Parathyroid adenoma (tissue), 2 donors: ENCODE data around the gene CACNB1.

Experiments used
- H2AFZ ChIP-seq: fragments of 300-600 bp; sonication (generic); one replicate; pipeline ENCODE4 v1.7.0; 2017; ENCODE audit warnings: antibody characterized with exemption, mild to moderate bottlenecking
- H3K27ac ChIP-seq: fragments of 300-600 bp; sonication (generic); one replicate; pipeline ENCODE4 v1.7.0; 2017
- H3K27me3 ChIP-seq: fragments of 300-600 bp; sonication (generic); one replicate; pipeline ENCODE4 v1.7.0; 2017; ENCODE audit warnings: low read length; ENCODE audit not compliant: control insufficient read depth, insufficient read depth
- H3K36me3 ChIP-seq: fragments of 300-600 bp; sonication (generic); one replicate; pipeline ENCODE4 v1.7.0; 2017; ENCODE audit warnings: low read length; ENCODE audit not compliant: control insufficient read depth, insufficient read depth
- H3K4me1 ChIP-seq: fragments of 300-600 bp; sonication (generic); one replicate; pipeline ENCODE4 v1.7.0; 2017; ENCODE audit warnings: control low read depth
- H3K4me2 ChIP-seq: fragments of 300-600 bp; sonication (generic); one replicate; pipeline ENCODE4 v1.7.0; 2017; ENCODE audit warnings: low read length
- H3K4me3 ChIP-seq: fragments of 300-600 bp; sonication (generic); one replicate; pipeline ENCODE4 v1.7.0; 2017; ENCODE audit warnings: low read depth, low read length
- H3K79me2 ChIP-seq: fragments of 300-600 bp; sonication (generic); one replicate; pipeline ENCODE4 v1.7.0; 2017; ENCODE audit warnings: control low read depth
- H3K9ac ChIP-seq: fragments of 300-600 bp; sonication (generic); one replicate; pipeline ENCODE4 v1.7.0; 2017; ENCODE audit warnings: mild to moderate bottlenecking
- H3K9me3 ChIP-seq: fragments of 300-600 bp; sonication (generic); one replicate; pipeline ENCODE4 v1.7.0; 2017; ENCODE audit warnings: low read length; ENCODE audit not compliant: control insufficient read depth
- TF ChIP-seq, protein P1 (sequence below): fragments of 300-600 bp; sonication (generic); IDR thresholded peaks from one replicate; pipeline ENCODE4 v1.7.0; 2017; ENCODE audit warnings: antibody characterized with exemption, mild to moderate bottlenecking
- donor health status: primary hyperparathyroidism.

Gene CACNB1

DNA sequence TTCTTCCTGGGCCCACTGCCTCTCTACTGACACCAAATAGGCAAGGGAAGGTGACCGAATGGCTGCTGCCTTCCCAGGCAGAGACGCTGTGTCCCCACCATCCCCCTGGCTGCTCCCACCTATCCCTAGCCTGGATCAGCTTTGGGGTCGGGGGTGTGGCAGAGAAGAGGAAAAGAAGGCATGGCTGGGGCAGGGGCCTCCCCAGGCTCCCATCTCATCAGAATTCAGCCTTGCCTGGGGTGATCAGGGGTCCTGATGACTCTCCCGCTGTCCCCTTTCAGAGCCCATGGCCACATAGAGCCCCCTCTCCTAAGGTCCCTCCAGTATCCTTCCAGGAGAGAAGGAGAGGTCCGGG, 46.7 kb downstream of the CACNB1 start:
- TF ChIP-seq, protein P1, sequence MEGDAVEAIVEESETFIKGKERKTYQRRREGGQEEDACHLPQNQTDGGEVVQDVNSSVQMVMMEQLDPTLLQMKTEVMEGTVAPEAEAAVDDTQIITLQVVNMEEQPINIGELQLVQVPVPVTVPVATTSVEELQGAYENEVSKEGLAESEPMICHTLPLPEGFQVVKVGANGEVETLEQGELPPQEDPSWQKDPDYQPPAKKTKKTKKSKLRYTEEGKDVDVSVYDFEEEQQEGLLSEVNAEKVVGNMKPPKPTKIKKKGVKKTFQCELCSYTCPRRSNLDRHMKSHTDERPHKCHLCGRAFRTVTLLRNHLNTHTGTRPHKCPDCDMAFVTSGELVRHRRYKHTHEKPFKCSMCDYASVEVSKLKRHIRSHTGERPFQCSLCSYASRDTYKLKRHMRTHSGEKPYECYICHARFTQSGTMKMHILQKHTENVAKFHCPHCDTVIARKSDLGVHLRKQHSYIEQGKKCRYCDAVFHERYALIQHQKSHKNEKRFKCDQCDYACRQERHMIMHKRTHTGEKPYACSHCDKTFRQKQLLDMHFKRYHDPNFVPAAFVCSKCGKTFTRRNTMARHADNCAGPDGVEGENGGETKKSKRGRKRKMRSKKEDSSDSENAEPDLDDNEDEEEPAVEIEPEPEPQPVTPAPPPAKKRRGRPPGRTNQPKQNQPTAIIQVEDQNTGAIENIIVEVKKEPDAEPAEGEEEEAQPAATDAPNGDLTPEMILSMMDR: no peak
- H3K27me3 ChIP-seq: no peaks in the 10 kb centered on the region
- no peaks in the 10 kb centered on the region for H3K36me3 ChIP-seq
- H3K4me3 ChIP-seq: peak overlapping the region; percentile 50
- H3K4me2 ChIP-seq: peak overlapping the region; percentile 75
- H3K9me3 ChIP-seq: no peaks in the 10 kb centered on the region
- peaks cover 2% of the 10 kb centered on the region for H3K79me2 ChIP-seq
- H2AFZ ChIP-seq: peak overlapping the region; percentile 80
- no peak overlapping the region for H3K27ac ChIP-seq
- H3K9ac ChIP-seq: no peak overlapping the region
- H3K4me1 ChIP-seq: peaks cover 8% of the 10 kb centered on the region

DNA sequence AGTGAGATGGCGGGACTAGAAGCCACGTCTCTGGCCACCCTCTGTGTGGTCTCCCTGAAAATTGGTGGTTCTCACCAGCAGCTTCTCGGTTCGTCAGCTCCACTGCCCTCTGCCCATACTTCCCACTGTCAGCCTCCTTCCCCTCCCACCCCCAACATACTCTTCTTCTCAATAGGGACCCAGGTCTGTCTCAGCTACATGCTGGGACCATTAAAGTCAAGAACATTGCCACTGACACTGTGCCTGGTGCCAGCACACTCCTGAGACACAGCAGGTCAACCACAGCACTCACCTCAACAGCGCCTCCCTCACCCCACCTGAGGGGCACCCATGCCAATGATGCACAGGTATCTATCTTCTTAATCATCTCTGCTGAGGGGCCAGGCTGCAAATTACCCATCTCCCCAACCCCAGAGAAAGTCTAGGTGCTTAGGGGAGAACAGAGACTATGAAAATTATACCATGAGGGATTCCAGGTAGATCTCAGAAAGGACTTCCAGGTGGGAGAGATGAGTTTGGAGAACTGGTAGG, 47.3 kb downstream of the CACNB1 start:
- no peaks in the 10 kb centered on the region for H3K9me3 ChIP-seq
- no peaks in the 10 kb centered on the region for H3K36me3 ChIP-seq
- no peak overlapping the region for H2AFZ ChIP-seq
- H3K79me2 ChIP-seq: peaks cover 2% of the 10 kb centered on the region
- H3K9ac ChIP-seq: no peak overlapping the region
- H3K4me1 ChIP-seq: peaks cover 8% of the 10 kb centered on the region
- H3K4me2 ChIP-seq: no peak overlapping the region
- no peak overlapping the region for H3K4me3 ChIP-seq
- H3K27ac ChIP-seq: no peak overlapping the region
- TF ChIP-seq, protein P1: no peak
- H3K27me3 ChIP-seq: no peaks in the 10 kb centered on the region

DNA sequence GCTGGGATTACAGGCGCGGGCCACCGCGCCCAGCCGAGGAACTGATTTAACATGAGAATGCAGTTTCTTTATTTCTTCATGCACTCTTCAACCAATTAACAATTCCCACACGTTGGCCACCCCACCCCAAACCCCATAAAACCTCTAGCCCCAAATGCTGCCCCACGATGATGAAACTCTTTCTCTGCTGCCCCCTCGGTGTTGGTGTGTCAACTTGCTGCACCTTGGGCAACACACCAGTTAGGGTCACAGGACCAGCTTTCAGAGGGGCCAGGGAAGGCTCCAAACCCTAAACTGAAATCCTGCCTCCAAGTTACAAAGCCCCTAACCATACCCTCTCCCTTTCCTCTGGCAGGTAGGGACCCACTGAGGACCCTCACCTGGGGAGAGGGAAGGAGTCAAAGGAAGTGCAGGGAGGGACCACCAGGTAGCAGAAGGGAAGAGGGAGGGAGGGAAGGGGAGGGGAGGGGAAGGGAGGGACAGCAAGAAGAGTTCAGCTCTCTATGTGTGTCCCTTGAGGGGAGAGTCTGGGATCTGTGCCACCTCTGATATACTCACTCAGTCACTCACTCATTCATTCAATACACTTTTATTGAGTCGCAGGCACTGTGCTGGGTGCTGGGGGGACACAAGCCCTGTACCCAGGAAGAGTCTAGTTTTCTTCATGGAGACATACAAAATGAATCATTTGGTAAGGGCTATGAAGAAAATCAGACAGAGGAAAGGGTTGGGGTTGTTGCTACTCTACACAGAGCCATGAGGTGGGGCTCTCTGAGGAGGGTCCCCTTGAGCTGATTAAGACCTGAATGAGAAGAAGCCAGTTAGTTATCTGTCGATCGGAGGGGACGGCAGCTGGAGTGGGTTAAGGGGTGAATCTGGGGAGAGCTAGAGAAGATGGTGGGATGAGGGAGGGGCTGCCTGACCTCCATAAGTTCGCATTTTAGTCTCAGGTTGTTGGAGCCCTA, 50.0 kb downstream of the CACNB1 start:
- Histone ChIP-seq H3K27ac (no peak overlapping the region), H3K9ac (no peak overlapping the region), H3K4me3 (no peak overlapping the region), H3K4me2 (no peak overlapping the region), H3K36me3 (no peaks in the 10 kb centered on the region), H3K9me3 (no peaks in the 10 kb centered on the region), H3K27me3 (no peaks in the 10 kb centered on the region), H2AFZ (no peak overlapping the region), H3K79me2 (no peaks in the 10 kb centered on the region), H3K4me1 (peaks cover 13% of the 10 kb centered on the region)
- TF ChIP-seq, protein P1: no peak

DNA sequence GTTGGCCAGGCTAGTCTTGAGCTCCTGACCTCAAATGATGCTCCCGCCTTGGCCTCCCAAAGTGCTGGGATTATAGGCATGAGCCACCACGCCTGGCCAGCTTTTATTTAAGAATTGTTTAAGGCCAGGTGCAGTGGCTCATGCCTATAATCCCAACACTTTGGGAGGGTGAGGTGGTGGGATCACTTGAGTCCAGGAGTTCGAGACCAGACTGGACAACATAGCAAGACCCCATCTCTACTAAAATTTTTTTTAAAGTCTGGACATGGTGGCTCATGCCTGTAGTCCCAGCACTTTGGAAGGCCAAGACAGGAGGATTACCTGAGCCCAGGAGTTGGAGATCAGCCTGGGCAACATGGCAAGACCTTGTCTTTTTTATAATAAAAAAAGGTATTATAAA, 51.2 kb downstream of the CACNB1 start:
- Histone ChIP-seq H3K27ac (no peak overlapping the region), H3K4me2 (no peak overlapping the region), H2AFZ (no peak overlapping the region), H3K9me3 (no peaks in the 10 kb centered on the region), H3K4me3 (no peak overlapping the region), H3K9ac (no peak overlapping the region), H3K27me3 (no peaks in the 10 kb centered on the region), H3K36me3 (no peaks in the 10 kb centered on the region), H3K4me1 (peaks cover 8% of the 10 kb centered on the region), H3K79me2 (no peaks in the 10 kb centered on the region)
- TF ChIP-seq, protein P1: no peak
